T-helper 2 cell treated with Interferon-gamma antibody and Interleukin-4, amounts not matched to agents 100 ng/mL and 5 ng/mL, for 36 hours (primary cell): Measurements from ENCODE around the gene ASTN1. TPM values are rescaled to one million over a fixed set of nuclear protein-coding genes. Genes with fewer than 3 reads are reported as not detected.

Source experiments
- intact Hi-C: fragments of 100-400 bp; cut with micrococcal nuclease; formaldehyde crosslinking; loops from one replicate; pipeline ENCODE4 v1.15.1; 2023
- total RNA-seq: library from RNA; stranded (reverse); gene quantifications from 2 replicates; pipeline ENCODE4 v1.2.3, GENCODE V29; 2022

Gene ASTN1
- total RNA-seq, 1 donor from 2014 or later, result not detected

DNA sequence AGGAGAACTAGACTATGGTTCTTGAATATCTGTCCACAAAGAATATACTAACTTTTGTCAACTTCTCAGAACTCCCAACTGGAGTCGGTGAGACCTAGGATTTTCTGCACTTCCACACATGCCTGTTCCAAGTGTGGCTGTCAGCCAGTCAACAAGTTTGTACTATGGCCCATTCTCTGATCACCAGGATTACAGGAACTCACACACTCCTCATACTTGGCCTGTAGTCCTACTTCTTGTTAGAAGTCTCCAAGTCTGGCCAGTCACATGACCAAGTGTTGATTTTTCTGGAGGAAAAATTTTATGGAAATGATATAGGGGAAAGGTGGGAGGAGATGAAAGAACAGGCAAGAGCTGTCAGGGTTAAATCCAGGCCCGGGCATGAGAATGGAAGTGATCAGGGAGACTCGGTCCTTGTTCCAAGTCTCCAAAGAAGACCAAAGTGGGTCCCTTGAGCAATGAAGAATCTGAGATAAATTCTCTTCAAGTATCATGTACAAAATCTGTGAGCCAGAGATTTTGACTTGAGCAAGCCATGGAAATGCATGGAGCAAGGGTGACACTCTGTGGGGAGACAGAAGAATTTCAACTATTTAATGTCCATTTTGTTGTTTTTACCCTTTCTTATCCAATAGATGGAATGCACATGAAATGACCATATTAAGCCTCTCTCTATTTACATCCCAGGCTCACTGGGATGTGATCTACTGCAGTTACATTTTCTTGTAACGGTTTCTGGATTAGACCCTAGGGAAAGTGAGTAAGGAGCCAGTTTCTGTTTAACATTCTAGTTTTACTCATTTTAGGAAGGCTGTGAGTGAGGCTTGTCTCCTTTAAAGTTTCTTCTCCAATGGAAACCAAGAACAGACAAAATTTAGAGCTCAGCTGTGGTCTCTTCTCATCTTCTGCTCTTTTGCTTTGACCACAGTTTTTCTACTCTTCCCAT is 320.9 kb downstream of the ASTN1 start:
- intact Hi-C loops, result no loop called here

DNA sequence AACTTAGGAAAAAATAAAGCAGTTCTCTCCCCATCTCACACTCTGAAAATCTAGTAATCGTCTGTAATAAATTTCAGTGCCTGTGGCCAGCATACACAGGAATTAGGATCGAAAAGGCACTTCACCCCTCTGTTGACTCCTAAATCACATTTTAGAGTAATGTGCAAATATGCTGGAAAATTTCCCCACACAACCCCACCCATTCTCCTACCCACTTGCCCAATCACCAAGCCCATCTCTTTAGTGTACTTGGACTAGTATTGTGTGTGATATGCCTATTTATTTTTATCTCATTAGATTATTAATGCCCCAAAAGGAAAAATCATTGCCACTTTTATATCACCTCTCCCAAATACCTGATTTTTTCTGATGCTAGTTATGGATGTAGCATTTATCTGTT is 323.3 kb downstream of the ASTN1 start:
- intact Hi-C loops, result no loop called here

DNA sequence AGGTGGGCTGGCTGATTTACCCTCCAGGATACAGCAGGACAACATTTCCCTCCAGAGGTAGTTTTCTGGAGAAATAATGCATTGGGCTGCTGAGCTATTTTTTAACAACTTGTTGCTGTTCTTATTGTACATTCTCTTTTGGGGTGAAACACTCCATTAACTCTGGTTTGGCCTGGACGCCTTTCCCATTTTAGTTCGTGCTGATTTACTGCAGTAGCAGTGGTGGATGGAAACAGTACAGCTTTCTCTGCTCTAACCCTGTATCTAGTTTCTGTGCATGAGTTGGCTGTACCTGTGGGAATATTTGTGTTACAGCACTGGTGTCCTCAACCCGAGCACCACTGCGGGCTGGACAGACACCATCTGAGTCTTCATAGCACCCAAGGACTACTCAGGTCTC is 325.3 kb downstream of the ASTN1 start:
- intact Hi-C loops, result no loop called here

- intact Hi-C loops, result no loop called here
Observed at GRCh38 chr1:176838276-176838995, 326.1 kb downstream of the ASTN1 start.

DNA sequence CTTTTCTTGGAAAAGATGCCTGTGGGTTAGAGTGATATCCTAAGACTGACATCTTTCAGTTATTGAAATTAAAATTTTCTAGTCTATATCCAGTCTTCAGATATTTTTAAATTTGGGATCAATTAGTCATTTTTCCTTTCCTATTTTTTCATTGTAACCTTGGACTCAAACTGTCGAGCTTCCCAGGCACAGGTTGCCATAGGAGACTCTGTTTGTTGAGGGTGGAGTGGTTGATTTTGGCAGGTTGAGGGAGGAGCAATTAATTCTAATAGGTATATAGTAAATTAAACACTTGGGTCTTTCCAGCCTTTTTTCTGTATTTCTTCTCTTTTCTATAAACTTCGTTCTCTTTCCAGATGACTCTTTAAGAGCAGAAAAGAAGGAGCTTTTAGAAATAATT is 326.8 kb downstream of the ASTN1 start:
- intact Hi-C loops, result no loop called here

DNA sequence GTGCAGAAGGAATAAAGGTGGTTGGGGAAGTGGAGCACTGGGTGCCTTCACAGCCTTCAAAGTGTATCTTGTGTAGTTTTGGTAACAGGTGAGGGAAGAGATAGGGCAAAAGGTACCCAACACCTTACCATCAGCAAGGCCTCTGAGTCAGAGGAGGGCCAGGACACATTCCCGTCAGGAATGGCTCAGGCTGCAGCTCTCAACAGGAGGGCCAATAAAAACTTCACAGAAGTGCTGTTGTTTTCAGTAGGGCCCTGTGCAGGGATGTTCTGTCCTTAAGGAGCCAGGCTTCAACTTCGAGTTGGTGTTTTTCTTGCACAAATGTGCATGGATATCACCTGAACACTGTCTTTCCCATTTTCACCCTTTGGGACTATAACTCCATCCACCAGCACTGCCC is 333.4 kb downstream of the ASTN1 start:
- intact Hi-C loops, result no loop called here

- intact Hi-C loops, result no loop called here
Observed at GRCh38 chr1:176829261-176829660, 335.3 kb downstream of the ASTN1 start.

DNA sequence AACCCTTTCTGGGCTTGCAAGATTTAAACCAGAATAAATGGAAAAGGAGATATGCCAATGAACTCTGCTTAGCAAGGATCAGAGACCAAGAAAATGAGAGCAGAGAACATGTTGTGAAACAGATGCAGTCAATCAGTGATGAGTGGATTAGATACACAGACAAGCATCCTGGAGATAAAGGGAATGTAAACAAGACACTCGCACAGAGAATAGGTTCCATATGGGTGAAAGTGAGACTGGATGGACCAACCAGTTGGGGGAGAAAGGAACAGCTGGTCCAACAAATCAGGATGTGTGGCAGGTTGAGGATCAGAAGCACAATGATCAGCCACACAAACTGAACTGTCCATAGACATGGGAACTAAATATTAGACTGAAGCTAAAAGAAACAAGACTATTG is 338.2 kb downstream of the ASTN1 start:
- intact Hi-C loops, result no loop called here

DNA sequence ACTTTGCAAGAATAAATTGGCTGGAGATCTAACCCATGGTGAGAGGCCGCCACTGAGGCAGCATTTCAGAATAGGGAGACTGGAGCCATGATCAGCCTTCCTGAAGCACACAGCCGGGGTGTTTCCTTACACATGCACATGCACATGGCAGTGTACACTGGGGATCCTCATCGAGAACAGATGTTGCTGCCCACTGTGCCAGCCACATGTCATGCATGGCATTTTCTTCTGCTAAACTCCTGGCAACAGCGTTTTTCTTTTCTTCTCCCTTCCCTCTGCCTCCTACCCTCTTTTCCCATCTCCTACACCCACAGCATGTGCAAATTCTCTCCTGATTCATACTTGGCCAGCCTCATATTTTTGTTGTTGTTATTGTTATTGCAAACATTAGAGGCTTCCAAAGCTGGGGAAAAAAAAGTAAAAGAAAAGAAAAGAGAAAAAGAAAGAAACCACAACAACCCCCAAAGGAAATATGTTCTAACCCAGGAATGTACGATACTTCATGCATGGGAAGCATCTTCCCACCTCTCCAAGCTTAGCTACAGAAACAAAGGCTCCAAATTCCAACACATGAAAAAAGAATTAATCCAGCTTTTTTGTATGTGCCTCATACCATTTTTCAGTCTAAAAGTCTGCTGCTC is 344.0 kb downstream of the ASTN1 start:
- intact Hi-C loops, result no loop called here

DNA sequence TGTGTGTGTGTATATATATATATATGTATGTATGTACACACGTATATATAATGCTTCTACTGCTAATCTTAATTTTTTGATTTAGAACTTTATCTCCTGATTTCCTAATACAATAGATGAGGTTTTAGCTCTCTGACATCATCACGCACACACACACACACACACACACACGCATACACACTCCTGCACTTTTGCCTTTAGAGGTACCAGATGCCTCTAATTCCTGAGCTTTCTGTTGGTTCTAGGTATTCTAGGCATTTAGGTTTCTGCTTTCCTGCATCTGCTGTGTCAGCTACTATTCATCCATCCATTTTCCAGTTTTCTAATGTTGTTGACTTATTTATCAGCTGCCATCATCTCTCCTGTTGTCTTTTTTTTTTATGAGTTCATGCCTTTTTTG is 348.3 kb downstream of the ASTN1 start:
- intact Hi-C loops, result no loop called here

GRCh38 chr1:176815621-176816020 is 348.9 kb downstream of the ASTN1 start:
- intact Hi-C loops, result no loop called here

DNA sequence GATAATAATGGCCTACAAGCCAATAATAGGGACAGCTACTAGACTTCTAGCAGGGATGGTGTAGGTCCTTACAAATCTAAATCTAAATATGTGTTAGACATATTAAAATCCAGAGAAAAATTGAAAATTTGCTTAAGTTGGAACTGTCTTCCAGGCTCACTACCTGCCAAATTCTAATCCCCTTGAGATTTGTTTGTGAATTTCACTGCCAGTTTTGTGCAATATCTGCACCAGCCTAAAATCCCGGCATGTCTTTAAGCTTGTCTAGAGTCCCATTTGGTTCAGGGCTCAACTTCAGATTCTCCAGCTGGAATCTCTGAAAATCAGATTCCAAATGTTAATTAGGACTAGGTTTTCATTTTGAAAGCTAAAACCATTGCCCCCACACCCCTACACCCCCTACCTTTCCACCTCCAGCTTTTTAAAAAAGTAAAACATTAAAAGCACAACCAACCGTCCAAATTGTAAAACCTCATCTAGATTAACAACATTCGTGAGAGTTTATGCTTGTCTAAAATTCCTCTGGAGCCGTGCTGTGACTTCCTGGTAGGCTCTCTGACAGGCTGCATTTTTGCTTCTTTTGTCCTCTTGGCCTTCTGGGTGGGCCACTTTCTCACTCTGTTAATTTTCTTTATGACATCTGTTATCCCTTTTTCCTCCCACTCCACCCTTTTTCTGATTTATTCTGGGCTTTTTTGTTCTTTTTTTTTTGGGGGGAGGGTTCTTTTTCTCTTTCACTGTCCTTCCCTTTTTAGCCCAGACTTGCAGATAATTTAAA is 352.8 kb downstream of the ASTN1 start:
- intact Hi-C loops, result no loop called here

GRCh38 chr1:176809292-176809691 is 355.2 kb downstream of the ASTN1 start:
- intact Hi-C loops, result no loop called here

Other genes starting within 250 kb of the ASTN1 start
- gene BRINP2, start 6.2 kb upstream of the ASTN1 start, total RNA-seq, result not detected in 2 replicates